Heart left ventricle (tissue), 13 donors: ENCODE measurements around the gene QKI.

Experiments
- CTCF ChIP-seq, 12 donors: fragments of 200-600 bp; sonication (generic) in 4 of 12; IDR thresholded peaks; one replicate each; pipeline versions ENCODE4 v1.5.0 to v1.8.0; 2018 to 2022; ENCODE audit warnings: antibody characterized with exemption in 12 of 12, mild to moderate bottlenecking in 5 of 12
- POLR2A ChIP-seq, 2 donors: fragments of 450-650 bp; IDR thresholded peaks; one replicate each; pipeline ENCODE4 v1.6.1; 2017; ENCODE audit warnings: antibody characterized with exemption in 2 of 2, mild to moderate bottlenecking in 2 of 2, moderate library complexity in 2 of 2
- donor health status: ischemic (EF 13 %, LVEDD 7.1; RV severe dilation, severe dysfunction).
- donor health status: DM: no; HTN: yes; CAD: no.
- donor health status: DM: no; HTN: no; CAD: no.
- donor health status: ischemic (EF 25% LVEDD 6.9; RV normal size, moderate dysfunction).
- donor health status: ischemic (EF 25% LVEDD 5.7; RV mildly dilated, moderate dysfunction).
- donor health status: ischemic (EF 35%, LVEDD 5.7; RV mildly dilated, moderate dysfunction).
- donor health status: nonischemic (EF 11% LVEDD 7.7; RV severe dilation, severe dysfunction).
- donor health status: DM: yes; HTN: yes; CAD: no.
- donor health status: PGD.
- donor health status: ischemic (EF 29% LVEDD 5.4; RV normal size, mild dysfunction).
- donor health status: nonischemic (EF 23%, LVEDD 6.1; RV moderate dilation, normal function).

- no peak for TF ChIP-seq CTCF (IDR thresholded peaks at IDR 0.05)
- TF ChIP-seq POLR2A (IDR thresholded peaks at IDR 0.05): no peak
Measured at GRCh38 chr6:163442336-163442735, 27.8 kb downstream of the QKI start.
